GM21786 (cell line): ENCODE data around the gene SSBP3.

ENCODE experiments used
- ATAC-seq: cut with Tn5 transposase; IDR thresholded peaks from one replicate; pipeline ENCODE4 v1.9.1; 2021; ENCODE audit not compliant: unreplicated experiment

SSBP3 gene

GRCh38 chr1:54312796-54313316, 93.3 kb downstream of the SSBP3 start:
- ATAC-seq: no peak

GRCh38 chr1:54311506-54311905, 94.7 kb downstream of the SSBP3 start:
- no peak for ATAC-seq

GRCh38 chr1:54310439-54311328, 95.5 kb downstream of the SSBP3 start:
- ATAC-seq: no peak

- ATAC-seq: no peak
These were observed 96.4 kb downstream of the SSBP3 start for GRCh38 chr1:54309631-54310366.

GRCh38 chr1:54307305-54307704, 98.9 kb downstream of the SSBP3 start:
- ATAC-seq: no peak

GRCh38 chr1:54305906-54306514, 100.2 kb downstream of the SSBP3 start:
- ATAC-seq: no peak

GRCh38 chr1:54304518-54304917, 101.7 kb downstream of the SSBP3 start:
- ATAC-seq: no peak

- no peak for ATAC-seq
These were observed 103.0 kb downstream of the SSBP3 start for GRCh38 chr1:54302951-54303843.

- no peak for ATAC-seq
These were observed 103.6 kb downstream of the SSBP3 start for GRCh38 chr1:54302549-54302948.

- ATAC-seq: no peak
These were observed 104.7 kb downstream of the SSBP3 start for GRCh38 chr1:54301497-54301896.

- no peak for ATAC-seq
These were observed 105.8 kb downstream of the SSBP3 start for GRCh38 chr1:54300401-54300800.

- ATAC-seq: no peak
These were observed 107.2 kb downstream of the SSBP3 start for GRCh38 chr1:54299037-54299436.

- no peak for ATAC-seq
These were observed 107.7 kb downstream of the SSBP3 start for GRCh38 chr1:54298284-54299033.

- no peak for ATAC-seq
These were observed 108.5 kb downstream of the SSBP3 start for GRCh38 chr1:54297596-54298283.

- no peak for ATAC-seq
These were observed 109.5 kb downstream of the SSBP3 start for GRCh38 chr1:54296666-54297065.

GRCh38 chr1:54294887-54295286, 111.3 kb downstream of the SSBP3 start:
- no peak for ATAC-seq

- no peak for ATAC-seq
These were observed 113.9 kb downstream of the SSBP3 start for GRCh38 chr1:54292002-54292911.
